CD4-positive, alpha-beta memory T cell (primary cell): ENCODE results near the gene NME7. TPM values are rescaled to one million over a fixed set of nuclear protein-coding genes. Genes with fewer than 3 reads are reported as not detected.

ENCODE experiments used
- CTCF ChIA-PET: fragments of 350-600 bp; sonication (Branson Sonifier 250); formaldehyde crosslinking; loops from one replicate; lab custom pipeline; 2021; ENCODE audit warnings: inconsistent platforms; ENCODE audit not compliant: partially characterized antibody; lab: Charles Lee
- POLR2A ChIA-PET: fragments of 350-600 bp; sonication (Branson Sonifier 250); formaldehyde crosslinking; loops from one replicate; lab custom pipeline; 2021; ENCODE audit not compliant: partially characterized antibody; lab: Charles Lee
- DNase-seq, 5 donors: peaks; one replicate each; pipeline versions ENCODE4 v3.0.0 to v3.0.0-alpha.2; 2020 to 2022; ENCODE audit warnings: mixed read lengths in 1 of 5
- H3K27ac ChIP-seq: one replicate; pipeline ENCODE4 v1.7.0; 2013; ENCODE audit warnings: low read depth, low read length
- H3K27me3 ChIP-seq: 2 replicates; pipeline ENCODE4 v1.7.0; 2013; ENCODE audit warnings: mild to moderate bottlenecking, low read length, moderate library complexity; ENCODE audit not compliant: insufficient read depth
- H3K36me3 ChIP-seq: 2 replicates; pipeline ENCODE4 v1.7.0; 2013; ENCODE audit warnings: mild to moderate bottlenecking, low read length, moderate library complexity; ENCODE audit not compliant: insufficient read depth
- H3K4me1 ChIP-seq: 2 replicates; pipeline ENCODE4 v1.7.0; 2013; ENCODE audit warnings: mild to moderate bottlenecking, low read length, moderate library complexity; ENCODE audit not compliant: insufficient read depth
- H3K4me3 ChIP-seq, 2 donors: one replicate each; pipeline ENCODE4 v1.7.0; 2013; ENCODE audit warnings: low read length in 2 of 2, mild to moderate bottlenecking in 1 of 2
- H3K9me3 ChIP-seq, 2 donors: one replicate each; pipeline ENCODE4 v1.7.0; 2013; ENCODE audit warnings: low read length in 2 of 2, control low read depth in 1 of 2; ENCODE audit not compliant: control insufficient read depth in 1 of 2
- H3K27ac Mint-ChIP-seq, 7 donors: one replicate each; pipeline ENCODE4 v1.8.0; 2020 to 2021; ENCODE audit warnings: mixed read lengths in 7 of 7, mild to moderate bottlenecking in 6 of 7, inconsistent platforms in 3 of 7, moderate library complexity in 3 of 7
- H3K27me3 Mint-ChIP-seq, 2 donors: one replicate each; pipeline ENCODE4 v1.8.0; 2020 to 2021; ENCODE audit warnings: mixed read lengths in 2 of 2
- H3K36me3 Mint-ChIP-seq, 2 donors: one replicate each; pipeline ENCODE4 v1.8.0; 2020 to 2021; ENCODE audit warnings: mixed read lengths in 2 of 2, inconsistent platforms in 1 of 2, mild to moderate bottlenecking in 1 of 2
- H3K4me1 Mint-ChIP-seq, 4 donors: one replicate each; pipeline ENCODE4 v1.8.0; 2020 to 2021; ENCODE audit warnings: mixed read lengths in 4 of 4, mild to moderate bottlenecking in 1 of 4
- H3K4me3 Mint-ChIP-seq, 8 donors: one replicate each; pipeline ENCODE4 v1.8.0; 2020 to 2021; ENCODE audit warnings: mixed read lengths in 8 of 8, mild to moderate bottlenecking in 7 of 8, moderate library complexity in 6 of 8, inconsistent platforms in 3 of 8
- H3K9me3 Mint-ChIP-seq, 8 donors: one replicate each; pipeline ENCODE4 v1.8.0; 2020 to 2021; ENCODE audit warnings: mixed read lengths in 8 of 8, mild to moderate bottlenecking in 5 of 8, inconsistent platforms in 3 of 8, moderate library complexity in 1 of 8
- intact Hi-C: fragments of 100-400 bp; cut with micrococcal nuclease; formaldehyde crosslinking; loops from one replicate; pipeline ENCODE4 v1.15.1; 2023
- polyA plus RNA-seq, 2 donors: library from polyadenylated mRNA; unstranded; fragments of 300-500 nt; fragmentation: Illumina TruSeq; gene quantifications; one replicate each; pipeline ENCODE4 v1.2.3, GENCODE V29; 2021
- total RNA-seq, 2 experiments: library from RNA; stranded (reverse); gene quantifications; one replicate each; pipeline ENCODE4 v1.2.3, GENCODE V29; 2021

Gene NME7
- total and polyA plus RNA-seq, 4 experiments from 2014 or later: 12.0 to 22.8 (median 16.9) TPM

DNA sequence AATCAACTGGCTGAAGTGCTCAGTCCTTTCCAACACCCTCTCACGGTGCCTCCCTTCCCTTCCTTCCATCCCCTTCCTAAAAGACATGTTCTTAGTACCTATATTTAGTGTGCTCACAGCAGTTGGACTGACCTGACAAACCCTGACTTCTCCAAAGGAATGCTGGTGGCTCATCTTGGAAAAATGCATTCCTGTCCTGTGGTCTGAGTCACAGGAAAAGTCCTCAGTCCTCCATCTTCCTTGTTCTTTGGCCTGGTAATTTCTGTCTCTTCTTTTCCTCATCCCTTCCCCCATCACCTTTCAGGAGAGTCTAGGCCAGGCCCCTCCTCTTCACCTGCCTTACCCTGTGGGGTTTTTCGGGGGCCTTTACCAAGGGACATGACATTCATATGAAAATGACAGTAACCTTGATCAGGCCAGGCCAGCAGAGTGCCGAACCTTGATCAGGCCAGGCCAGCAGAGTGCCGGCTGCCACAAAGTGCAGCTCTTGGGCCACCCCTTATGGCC lies 253.9 kb downstream of the NME7 start:
- no peaks in the 10 kb centered on the region for H3K36me3 ChIP-seq
- H3K4me3 ChIP-seq: no peak overlapping the region
- H3K27me3 ChIP-seq: no peaks in the 10 kb centered on the region
- ChIA-PET POLR2A (no interaction called here), CTCF (no interaction called here)
- Mint-ChIP-seq H3K36me3 (peaks cover 0 to 4% of the 10 kb centered on the region in 2 donors), H3K27me3 (peaks cover 0 to 2% of the 10 kb centered on the region in 2 donors), H3K27ac (no peak overlapping the region), H3K4me1 (peaks cover 16 to 24% (median 20%) of the 10 kb centered on the region in 4 donors), H3K9me3 (peaks cover 0 to 2% (median 0%) of the 10 kb centered on the region in 8 donors), H3K4me3 (no peak overlapping the region)
- no peak for DNase-seq
- H3K27ac ChIP-seq: no peak overlapping the region
- peaks cover 13% of the 10 kb centered on the region for H3K4me1 ChIP-seq
- intact Hi-C loops: no loop called here
- no peaks in the 10 kb centered on the region for H3K9me3 ChIP-seq

DNA sequence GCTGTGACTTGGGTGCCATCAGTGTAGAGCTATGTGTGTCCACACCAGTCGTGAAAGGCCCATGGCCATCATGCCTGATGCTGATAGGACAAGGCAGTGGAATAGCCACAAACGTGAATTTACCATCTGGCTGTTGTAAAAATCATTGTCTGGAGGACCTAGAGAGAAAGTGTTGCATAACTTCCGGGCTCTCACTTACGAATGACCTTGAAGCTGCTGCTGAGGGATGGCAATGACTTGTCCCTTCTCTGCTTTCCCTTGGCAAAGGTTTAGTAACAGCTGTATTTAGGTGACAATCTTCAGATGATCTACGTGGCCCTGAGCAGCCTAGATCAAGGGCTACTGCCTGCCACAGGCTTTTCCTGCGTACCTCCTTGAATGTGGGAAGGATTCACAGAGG lies 255.4 kb downstream of the NME7 start:
- peaks cover 0 to 6% of the 10 kb centered on the region in 2 donors for H3K36me3 Mint-ChIP-seq
- Histone ChIP-seq H3K27me3 (no peaks in the 10 kb centered on the region), H3K4me3 (no peak overlapping the region), H3K4me1 (peaks cover 15% of the 10 kb centered on the region), H3K27ac (no peak overlapping the region), H3K36me3 (no peaks in the 10 kb centered on the region), H3K9me3 (no peaks in the 10 kb centered on the region)
- POLR2A ChIA-PET: no interaction called here
- no peak overlapping the region for H3K27ac Mint-ChIP-seq
- intact Hi-C loops: no loop called here
- no peak for DNase-seq
- no peak overlapping the region for H3K4me3 Mint-ChIP-seq
- peaks cover 0 to 2% (median 0%) of the 10 kb centered on the region in 8 donors for H3K9me3 Mint-ChIP-seq
- H3K4me1 Mint-ChIP-seq: peaks cover 18 to 39% (median 30%) of the 10 kb centered on the region in 4 donors
- CTCF ChIA-PET: interaction anchor here (0.8 to 2.1 kb wide), 2 partner anchors 236 to 746 kb away, joined by 3 to 6 read pairs; no protein-coding TSS in a partner anchor
- peaks cover 2% of the 10 kb centered on the region in 2 donors for H3K27me3 Mint-ChIP-seq

DNA sequence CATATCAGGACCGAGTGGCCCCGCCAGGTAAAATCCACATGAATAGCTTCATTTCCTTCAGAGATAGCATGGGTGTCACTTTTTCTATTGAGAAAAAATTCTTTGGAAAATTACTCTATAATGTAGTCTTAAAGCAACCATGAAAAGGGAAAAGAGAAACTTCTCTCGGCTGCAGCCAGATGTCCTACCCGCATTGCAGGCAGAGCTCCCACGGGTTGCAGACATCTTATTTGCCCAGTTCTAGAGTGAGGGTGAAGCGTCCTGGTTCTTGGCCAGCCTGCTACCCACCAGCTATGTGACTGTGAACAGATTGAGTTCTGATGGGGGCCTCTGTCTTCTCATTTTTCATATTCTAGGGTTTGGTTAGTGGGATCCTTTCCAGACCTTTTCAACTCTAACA lies 256.1 kb downstream of the NME7 start:
- H3K4me1 ChIP-seq: peaks cover 19% of the 10 kb centered on the region
- H3K27ac ChIP-seq: no peak overlapping the region
- H3K4me3 ChIP-seq: no peak overlapping the region
- Mint-ChIP-seq H3K4me3 (no peak overlapping the region), H3K27ac (no peak overlapping the region), H3K27me3 (peaks cover 2% of the 10 kb centered on the region in 2 donors), H3K36me3 (peaks cover 0 to 9% of the 10 kb centered on the region in 2 donors), H3K9me3 (peaks cover 0 to 2% (median 0%) of the 10 kb centered on the region in 8 donors), H3K4me1 (peaks cover 20 to 43% (median 32%) of the 10 kb centered on the region in 4 donors)
- CTCF ChIA-PET: interaction anchor here (0.8 to 2.1 kb wide), 5 partner anchors 9 to 746 kb away, joined by 3 to 6 read pairs (median 3); no protein-coding TSS in a partner anchor
- H3K9me3 ChIP-seq: no peaks in the 10 kb centered on the region
- H3K27me3 ChIP-seq: no peaks in the 10 kb centered on the region
- no peaks in the 10 kb centered on the region for H3K36me3 ChIP-seq
- intact Hi-C loops: no loop called here
- POLR2A ChIA-PET: no interaction called here
- no peak for DNase-seq

GRCh38 chr1:169110689-169111447 lies 256.7 kb downstream of the NME7 start:
- no peaks in the 10 kb centered on the region for H3K27me3 ChIP-seq

DNA sequence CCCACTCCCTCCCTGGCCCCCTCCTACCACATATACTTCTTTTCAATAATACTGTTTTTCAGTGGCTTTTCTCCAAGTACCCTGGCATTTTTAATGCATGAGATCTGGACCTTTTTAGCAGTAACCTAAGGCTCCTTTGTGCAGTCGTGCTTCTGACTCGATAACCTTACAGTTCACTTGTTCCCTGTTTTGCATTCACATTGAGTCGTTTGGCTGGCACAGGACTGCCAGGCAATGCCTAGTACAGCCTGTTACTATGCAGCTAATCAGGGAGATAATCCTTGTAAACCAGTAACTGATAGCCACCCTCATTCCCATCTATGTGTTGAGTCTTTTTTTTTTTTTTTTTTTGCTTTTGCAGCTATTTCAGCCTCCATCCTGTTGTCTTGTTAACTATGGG lies 257.4 kb downstream of the NME7 start:
- Mint-ChIP-seq H3K9me3 (peaks cover 0 to 2% (median 0%) of the 10 kb centered on the region in 8 donors), H3K36me3 (peaks cover 0 to 11% of the 10 kb centered on the region in 2 donors), H3K27ac (peak overlapping the region in 4 of 7 donors; percentile 25 to 72 (median 48)), H3K4me3 (peak overlapping the region in 7 of 8 donors; percentile 8 to 97 (median 33)), H3K27me3 (peaks cover 2% of the 10 kb centered on the region in 2 donors), H3K4me1 (peaks cover 17 to 41% (median 30%) of the 10 kb centered on the region in 4 donors)
- Histone ChIP-seq H3K4me3 (no peak overlapping the region), H3K4me1 (peaks cover 24% of the 10 kb centered on the region), H3K36me3 (no peaks in the 10 kb centered on the region), H3K27ac (no peak overlapping the region), H3K9me3 (no peaks in the 10 kb centered on the region), H3K27me3 (no peaks in the 10 kb centered on the region)
- intact Hi-C loops: no loop called here
- no peak for DNase-seq
- ChIA-PET CTCF (interaction anchor here (1.3 to 2.1 kb wide), 5 partner anchors 10 to 768 kb away, joined by 3 to 6 read pairs (median 3); no protein-coding TSS in a partner anchor), POLR2A (no interaction called here)

More at GRCh38 chr1:169110689-169111447, 256.7 kb downstream of the NME7 start:
- intact Hi-C loops: no loop called here
- Mint-ChIP-seq H3K4me3 (peak overlapping the region in 4 of 8 donors; percentile 8 to 97 (median 46)), H3K27me3 (peaks cover 2% of the 10 kb centered on the region in 2 donors), H3K9me3 (peaks cover 0 to 2% (median 0%) of the 10 kb centered on the region in 8 donors), H3K36me3 (peaks cover 0 to 11% of the 10 kb centered on the region in 2 donors), H3K4me1 (peaks cover 17 to 38% (median 29%) of the 10 kb centered on the region in 4 donors), H3K27ac (no peak overlapping the region)
- H3K9me3 ChIP-seq: no peaks in the 10 kb centered on the region
- H3K4me3 ChIP-seq: no peak overlapping the region
- H3K27ac ChIP-seq: no peak overlapping the region
- no peaks in the 10 kb centered on the region for H3K36me3 ChIP-seq
- ChIA-PET POLR2A (no interaction called here), CTCF (interaction anchor here (1.3 to 2.1 kb wide), 4 partner anchors 9 to 237 kb away, joined by 3 to 6 read pairs (median 4); no protein-coding TSS in a partner anchor)
- DNase-seq: no peak
- H3K4me1 ChIP-seq: peaks cover 19% of the 10 kb centered on the region

DNA sequence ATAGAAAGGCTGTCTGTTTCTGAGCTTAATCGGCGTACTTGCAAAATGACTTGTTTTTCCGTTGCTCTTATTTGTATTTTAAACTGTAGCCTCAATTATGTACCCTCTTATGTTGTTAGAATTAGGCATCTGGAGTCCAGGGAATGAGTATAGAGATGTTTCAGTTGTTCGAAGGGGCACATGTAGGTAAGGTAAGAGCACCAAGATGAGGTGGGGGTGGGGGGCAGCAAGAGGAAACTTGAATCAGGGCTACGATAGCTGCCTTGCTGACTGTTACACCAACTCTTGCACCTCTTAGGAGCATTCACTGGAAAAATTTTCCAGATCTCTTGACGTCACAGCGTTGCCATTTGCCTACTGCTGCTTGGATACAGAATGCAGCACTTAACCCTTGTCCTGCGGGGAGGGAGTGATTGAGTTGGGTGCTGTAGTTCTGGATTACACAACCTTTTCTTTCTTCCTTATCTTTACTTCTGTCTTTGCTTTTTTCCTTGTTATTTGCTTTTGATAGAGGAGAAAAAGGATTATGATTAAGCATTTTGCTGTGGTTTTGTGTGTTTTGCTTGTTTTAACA lies 257.9 kb downstream of the NME7 start:
- intact Hi-C loops: loop anchor here (5.0 to 10.0 kb wide), 4 partner anchors 258 to 1172 kb away; partner anchors contain the start of genes BLZF1, DCAF6, METTL18 and MPC2
- Histone ChIP-seq H3K9me3 (no peaks in the 10 kb centered on the region), H3K27ac (no peak overlapping the region), H3K36me3 (no peaks in the 10 kb centered on the region), H3K27me3 (no peaks in the 10 kb centered on the region), H3K4me3 (no peak overlapping the region), H3K4me1 (peaks cover 27% of the 10 kb centered on the region)
- ChIA-PET POLR2A (no interaction called here), CTCF (interaction anchor here (0.8 to 1.7 kb wide), 4 partner anchors 8 to 767 kb away, joined by 3 to 4 read pairs (median 3); no protein-coding TSS in a partner anchor)
- Mint-ChIP-seq H3K4me3 (peak overlapping the region; percentile 7 to 97 (median 48)), H3K36me3 (peaks cover 0 to 11% of the 10 kb centered on the region in 2 donors), H3K4me1 (peaks cover 19 to 47% (median 33%) of the 10 kb centered on the region in 4 donors), H3K27ac (peak overlapping the region in 5 of 7 donors; percentile 20 to 72 (median 49)), H3K27me3 (peaks cover 2 to 5% of the 10 kb centered on the region in 2 donors), H3K9me3 (peaks cover 0 to 2% (median 0%) of the 10 kb centered on the region in 8 donors)
- no peak for DNase-seq
